ENCODE data around the gene PPFIA1.

Gene PPFIA1

DNA sequence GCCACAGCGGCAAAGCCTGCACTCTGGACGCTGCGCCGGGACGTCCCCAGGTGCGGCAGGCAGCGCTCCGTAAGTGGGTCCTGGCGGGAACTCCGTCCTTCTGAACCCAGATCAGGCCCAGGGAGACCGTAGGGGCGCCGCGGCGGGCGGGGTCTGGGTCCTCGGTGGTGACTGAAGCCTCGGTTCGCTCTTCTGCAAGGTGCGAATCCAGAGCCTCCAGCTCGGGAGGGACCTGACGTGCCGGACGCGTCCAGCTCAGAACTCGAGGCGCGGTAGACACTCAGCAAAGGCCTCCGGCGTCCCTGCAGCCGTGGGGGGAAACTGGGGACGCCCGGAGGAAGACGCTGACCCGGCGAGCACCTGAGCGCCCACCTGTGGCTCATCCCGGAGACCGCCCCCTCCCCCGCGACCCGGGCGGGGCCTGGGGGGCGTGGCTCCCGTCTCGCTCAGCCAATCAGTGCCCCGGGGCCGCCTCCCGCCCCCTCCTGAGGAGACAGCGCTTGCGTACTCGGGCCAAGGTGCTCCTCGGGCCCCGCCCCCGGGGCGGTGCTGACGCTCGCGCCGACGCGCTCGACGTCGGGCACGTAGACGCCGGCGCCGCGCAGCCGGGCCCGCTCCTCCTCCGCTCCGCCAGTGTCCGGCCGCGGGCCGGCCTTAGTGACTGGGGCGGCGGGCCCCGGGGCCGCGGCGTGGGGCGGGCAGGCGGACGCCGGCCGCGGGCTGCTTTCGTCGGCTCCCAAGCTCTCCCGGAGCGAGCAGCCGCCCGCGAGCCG is at the start of gene PPFIA1:
PPFIA1 (plus strand) TSS at position 587 of the 773 bp plus-strand sequence. CDS start 1,483 bp downstream, outside the sequence.
- DNase-seq = peak; percentile 96

GRCh38 chr11:70220920-70221319 is 49.6 kb upstream of the PPFIA1 start:
- DNase-seq = no peak

DNA sequence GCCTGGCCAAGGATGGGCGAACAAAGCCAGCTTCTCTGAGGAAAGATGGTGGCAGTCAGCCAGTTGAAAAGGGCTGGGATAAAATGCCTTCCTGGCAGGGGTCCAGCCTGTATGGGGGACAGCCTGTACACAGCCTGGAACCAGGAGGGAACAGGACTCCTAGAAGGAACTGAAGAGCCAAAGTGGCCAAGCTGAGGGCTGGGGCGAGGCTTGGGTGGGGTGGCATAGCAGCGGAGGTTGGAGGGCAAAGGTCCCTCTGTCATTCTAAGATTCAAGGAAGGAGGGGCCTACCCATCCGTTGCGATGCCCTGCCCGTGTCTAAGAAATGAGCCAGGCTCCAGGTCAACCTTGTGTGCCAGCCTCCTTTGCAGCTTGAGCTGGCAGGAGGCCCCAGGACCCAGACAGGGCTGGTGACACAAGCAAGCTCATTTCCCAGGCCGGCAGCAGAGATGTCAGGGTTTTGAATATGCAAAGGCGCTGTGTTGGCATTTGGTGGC is 44.8 kb upstream of the PPFIA1 start:
- DNase-seq = no peak

DNA sequence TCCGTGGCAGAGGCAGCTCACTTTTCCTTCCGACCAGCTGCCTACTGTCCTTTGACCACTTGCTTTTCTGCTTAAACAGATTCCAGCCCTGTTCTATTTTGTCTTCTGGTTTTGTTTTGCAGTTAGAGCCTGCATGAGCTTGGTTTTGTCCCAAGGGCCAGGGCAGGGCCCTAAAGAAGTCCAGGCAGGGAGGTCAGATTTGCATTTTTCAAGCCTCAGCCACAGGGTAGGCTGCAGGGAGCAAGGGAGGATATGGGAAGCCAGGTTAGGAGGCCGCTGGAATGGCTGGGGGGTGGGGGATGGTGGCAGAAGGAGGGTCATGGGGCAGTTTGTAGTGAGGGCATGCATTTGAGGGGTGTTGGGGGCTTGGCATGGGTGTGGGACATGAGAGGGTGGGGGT is 44.3 kb upstream of the PPFIA1 start:
- DNase-seq = no peak

- DNase-seq = no peak
Measured at GRCh38 chr11:70226967-70227366, 43.5 kb upstream of the PPFIA1 start.

DNA sequence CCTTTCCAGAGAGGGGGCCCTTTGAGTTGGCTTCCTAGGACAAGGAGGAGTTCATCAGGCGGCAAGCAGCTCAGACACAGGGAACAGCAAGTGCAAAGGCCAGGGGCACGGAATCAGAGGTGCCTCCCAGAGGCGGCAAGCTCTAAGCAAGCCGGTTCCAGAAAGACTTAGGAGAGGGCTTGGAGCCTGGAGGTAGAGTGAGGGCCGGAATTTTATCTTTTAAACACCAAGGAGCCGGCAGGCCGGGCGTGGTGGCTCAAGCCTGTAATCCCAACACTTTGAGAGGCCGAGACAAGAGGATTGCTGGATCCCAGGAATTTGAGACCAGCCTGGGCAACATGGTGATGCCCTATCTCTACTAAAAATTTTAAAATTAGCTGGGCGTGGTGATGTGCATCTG is 40.8 kb upstream of the PPFIA1 start:
- no peak for DNase-seq

DNA sequence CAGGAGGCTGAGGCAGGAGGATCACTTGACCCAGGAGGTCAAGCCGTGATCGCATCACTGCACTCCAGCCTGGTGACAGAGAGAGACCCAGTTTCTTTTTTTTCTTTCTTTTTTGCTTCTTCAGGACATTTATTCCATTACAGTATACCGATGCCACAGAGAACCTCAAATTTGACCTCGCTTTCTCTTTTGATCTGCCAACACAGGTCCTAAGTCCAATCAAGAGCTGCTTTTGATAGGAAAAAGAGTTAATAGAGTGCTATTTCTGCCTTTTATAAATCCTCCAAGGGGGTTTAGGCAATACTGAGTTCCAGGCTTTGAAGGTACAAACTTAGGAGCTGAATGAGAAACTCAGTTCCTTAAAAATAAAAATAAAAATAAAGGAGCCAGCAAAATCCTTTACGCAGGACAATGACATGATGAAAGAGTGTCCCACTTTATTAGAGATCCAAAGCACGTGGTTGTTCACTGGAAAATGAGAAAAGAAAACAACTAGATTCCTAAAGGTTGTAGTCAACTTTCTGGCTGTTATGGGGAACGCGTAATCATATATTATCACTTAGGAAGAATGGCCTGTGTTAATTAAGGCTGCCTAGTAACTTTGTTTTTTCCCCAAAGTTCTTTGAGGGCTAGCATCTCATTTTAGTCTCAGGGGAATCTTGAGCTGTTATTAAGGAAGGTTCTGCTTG is 40.2 kb upstream of the PPFIA1 start:
- no peak for DNase-seq

- DNase-seq = no peak
Measured at GRCh38 chr11:70230840-70231710, 39.4 kb upstream of the PPFIA1 start.

DNA sequence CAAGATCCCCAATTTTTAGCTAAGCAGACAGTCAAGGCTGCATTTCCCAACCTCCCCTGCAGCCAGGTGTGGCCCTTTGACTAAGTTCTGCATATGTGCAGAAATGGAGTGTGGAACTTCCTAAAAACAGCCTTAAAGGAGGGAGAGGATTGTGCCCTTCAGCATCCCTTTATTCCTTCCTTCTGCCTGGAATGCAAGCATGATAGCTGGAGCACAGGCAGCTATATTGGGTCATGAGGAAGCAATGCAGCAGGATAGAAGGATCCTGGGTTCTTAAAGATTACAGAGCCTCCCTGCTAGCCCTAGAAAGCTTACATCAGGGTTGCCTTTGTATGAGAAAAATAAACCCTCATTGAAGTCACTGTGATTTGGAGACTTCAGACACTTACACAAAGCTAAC is 37.5 kb upstream of the PPFIA1 start:
- DNase-seq = no peak

GRCh38 chr11:70233511-70233934 is 37.0 kb upstream of the PPFIA1 start:
- DNase-seq = no peak

DNA sequence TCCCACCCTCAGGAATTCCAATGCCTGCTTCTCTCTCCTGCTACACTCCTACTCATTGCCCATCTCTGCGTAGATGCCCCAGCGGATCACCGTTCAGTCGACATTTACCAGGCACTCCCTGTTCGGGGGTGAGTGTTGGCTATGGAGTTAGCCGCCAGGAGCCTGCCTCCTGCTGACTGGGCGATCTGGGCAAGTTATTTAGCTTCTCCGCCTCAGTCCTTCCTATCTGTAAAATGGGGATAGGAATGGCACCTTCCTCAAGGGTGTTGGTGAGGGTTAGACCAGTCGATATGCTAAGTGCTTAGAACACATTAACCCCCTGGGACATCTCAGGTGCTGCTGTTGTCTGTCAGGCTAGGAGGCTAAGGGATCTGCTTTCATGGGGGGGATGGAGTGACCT is 36.5 kb upstream of the PPFIA1 start:
- DNase-seq = no peak

GRCh38 chr11:70240337-70240736 is 30.2 kb upstream of the PPFIA1 start:
- DNase-seq = no peak

GRCh38 chr11:70241709-70242108 is 28.8 kb upstream of the PPFIA1 start:
- no peak for DNase-seq

DNA sequence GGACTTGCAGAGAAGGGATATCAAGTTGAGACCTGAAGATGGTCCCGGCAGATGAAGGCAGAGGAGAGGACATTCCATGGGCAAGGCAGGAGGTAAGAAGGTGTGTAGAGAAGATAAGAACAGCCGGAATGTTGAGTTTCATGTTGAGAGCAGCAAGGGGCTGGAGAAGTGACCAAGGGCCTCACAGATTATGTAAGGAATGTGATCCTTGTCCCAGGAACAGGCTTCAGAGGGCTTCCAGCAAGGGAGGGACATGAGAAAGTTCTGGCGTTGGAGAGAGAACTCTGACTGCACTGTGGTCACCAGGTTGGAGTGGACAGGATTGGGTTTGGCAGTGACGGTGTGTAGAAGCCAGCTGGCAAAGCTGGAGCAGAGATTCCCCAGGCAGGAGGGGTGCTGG is 27.6 kb upstream of the PPFIA1 start:
- no peak for DNase-seq

GRCh38 chr11:70243912-70244652 is 26.4 kb upstream of the PPFIA1 start:
- no peak for DNase-seq

DNA sequence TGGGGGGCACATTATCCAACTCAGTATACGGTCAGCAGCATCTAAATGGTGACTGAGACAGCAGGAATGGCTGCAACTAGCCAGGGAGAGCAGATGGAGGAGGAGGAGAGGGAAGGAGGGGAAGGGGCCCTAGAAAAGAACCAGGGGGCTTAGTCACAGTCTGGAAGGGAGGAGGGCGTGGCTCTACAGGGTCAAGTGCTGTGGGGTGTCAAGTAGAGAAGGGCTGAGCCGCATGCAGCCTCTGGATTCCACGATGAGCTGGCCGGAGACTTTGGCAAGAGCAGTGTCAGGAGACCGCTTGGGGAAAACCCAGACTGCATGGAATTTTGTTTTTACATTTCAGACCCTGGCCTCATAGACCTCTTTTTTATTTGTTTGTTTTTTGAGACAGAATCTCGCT is 25.8 kb upstream of the PPFIA1 start:
- no peak for DNase-seq

GRCh38 chr11:70246196-70246595 is 24.3 kb upstream of the PPFIA1 start:
- no peak for DNase-seq

- no peak for DNase-seq
Measured at GRCh38 chr11:70247042-70247709, 23.3 kb upstream of the PPFIA1 start.

DNA sequence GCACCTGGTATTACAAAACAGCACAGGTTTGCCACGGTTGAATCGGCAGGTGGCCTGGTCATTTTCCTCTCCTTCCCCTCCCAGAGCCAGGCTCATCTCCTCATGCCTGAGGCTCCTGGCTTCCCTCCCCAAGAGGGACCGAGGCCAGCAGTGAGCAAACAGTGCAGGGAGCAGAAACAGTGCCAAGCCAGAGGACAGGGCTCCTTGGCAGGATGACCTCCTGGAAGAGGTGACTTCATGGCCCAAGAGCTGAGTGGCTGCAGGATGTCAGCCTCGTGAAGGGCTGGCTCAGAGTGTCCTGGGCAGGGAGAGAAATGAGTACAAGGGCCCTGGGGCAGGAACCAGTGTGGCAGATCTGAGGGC is 22.8 kb upstream of the PPFIA1 start:
- DNase-seq = no peak

- no peak for DNase-seq
Measured at GRCh38 chr11:70250876-70251658, 19.4 kb upstream of the PPFIA1 start.

GRCh38 chr11:70251659-70252321 is 18.7 kb upstream of the PPFIA1 start:
- no peak for DNase-seq

Measured in KG1 (cell line).